Stimulated activated CD4-positive, alpha-beta T cell treated with anti-CD3 and anti-CD28 coated beads, Interleukin-12 subunit alpha, Interleukin-12 subunit beta, amount 100 ng/mL, for 24 hours (primary cell): ENCODE data around the gene MORC3.
"Not testable (repeated sequence)": the region's sequence is repeated elsewhere in the genome, so short reads cannot be mapped to it uniquely, and the experiment has no call there.

Source experiments
- DNase-seq, 2 experiments: peaks; one replicate each; pipeline ENCODE4 v3.0.0-alpha.2; 2020; ENCODE audit warnings: low read depth in 2 of 2

Gene MORC3

GRCh38 chr21:36319767-36320420 lies at the start of gene MORC3:
MORC3 (plus strand) TSS chr21:36320197; CDS start chr21:36320265, 68 bp downstream.
- peak; percentile 97 to 98 for DNase-seq

- not testable (repeated sequence) for DNase-seq
Observed at GRCh38 chr21:36270786-36271695, 49.0 kb upstream of the MORC3 start.

- no peak for DNase-seq
Observed at GRCh38 chr21:36274128-36274527, 45.9 kb upstream of the MORC3 start.

- DNase-seq: no peak
Observed at GRCh38 chr21:36282568-36283230, 37.3 kb upstream of the MORC3 start.

GRCh38 chr21:36283231-36283622 lies 36.8 kb upstream of the MORC3 start:
- not testable (repeated sequence) for DNase-seq

GRCh38 chr21:36288651-36289243 lies 31.2 kb upstream of the MORC3 start:
- DNase-seq: no peak

- no peak for DNase-seq
Observed at GRCh38 chr21:36291509-36291908, 28.5 kb upstream of the MORC3 start.

- no peak for DNase-seq
Observed at GRCh38 chr21:36297406-36297937, 22.5 kb upstream of the MORC3 start.

GRCh38 chr21:36297938-36298572 lies 21.9 kb upstream of the MORC3 start:
- peak; percentile 32 to 47 for DNase-seq

- DNase-seq: no peak
Observed at GRCh38 chr21:36306872-36307534, 13.0 kb upstream of the MORC3 start.

- no peak for DNase-seq
Observed at GRCh38 chr21:36310016-36310415, 10.0 kb upstream of the MORC3 start.

GRCh38 chr21:36313446-36313845 lies 6.6 kb upstream of the MORC3 start:
- DNase-seq: not testable (repeated sequence)

- DNase-seq: not testable (repeated sequence)
Observed at GRCh38 chr21:36316045-36316444, 4.0 kb upstream of the MORC3 start.

GRCh38 chr21:36316872-36317484 lies 3.0 kb upstream of the MORC3 start:
- no peak for DNase-seq

GRCh38 chr21:36319406-36319766 lies 611 bp upstream of the MORC3 start:
- not testable (repeated sequence) for DNase-seq

- peak in 1 of 2 experiments; percentile 56 for DNase-seq
Observed at GRCh38 chr21:36320421-36321324, 676 bp downstream of the MORC3 start.

GRCh38 chr21:36321325-36322082 lies 1.5 kb downstream of the MORC3 start:
- no peak for DNase-seq

GRCh38 chr21:36322083-36322424 lies 2.1 kb downstream of the MORC3 start:
- no peak for DNase-seq

- DNase-seq: no peak
Observed at GRCh38 chr21:36323032-36323431, 3.0 kb downstream of the MORC3 start.
